H1 (cell line): ENCODE measurements around the gene ATP13A3. TPM values are rescaled to one million over a fixed set of nuclear protein-coding genes. Genes with fewer than 3 reads are reported as not detected.

Experiments
- CTCF ChIA-PET: fragments of 300-600 bp; sonication (Branson Sonifier 250); formaldehyde crosslinking; loops from one replicate; lab custom pipeline; 2021; ENCODE audit not compliant: partially characterized antibody; lab: Charles Lee
- POLR2A ChIA-PET: fragments of 300-600 bp; sonication (Branson Sonifier 250); formaldehyde crosslinking; loops from one replicate; lab custom pipeline; 2021; ENCODE audit warnings: inconsistent platforms; ENCODE audit not compliant: partially characterized antibody; lab: Charles Lee
- DNase-seq, 2 experiments: peaks; one replicate each; pipeline versions ENCODE4 v3.0.0 to v3.0.0-alpha.2; 2010 to 2022; ENCODE audit warnings: low spot score in 2 of 2, low read depth in 1 of 2, mixed read lengths in 1 of 2
- FAIRE-seq: peaks from 2 replicates; lab custom pipeline; 2011; peaks lifted over from hg19 to GRCh38; lab: Jason Lieb, UNC
- H2AFZ ChIP-seq: 2 replicates; pipeline ENCODE4 v1.8.1; 2012; ENCODE audit warnings: low read length, inconsistent platforms
- H2AK5ac ChIP-seq: 2 replicates; pipeline ENCODE4 v1.6.1; 2013; ENCODE audit warnings: low read depth, low read length
- H2BK120ac ChIP-seq: replicated peaks from 2 replicates; pipeline ENCODE3; 2013; ENCODE audit warnings: low read depth, low read length, inconsistent platforms
- H2BK12ac ChIP-seq: 2 replicates; pipeline ENCODE4 v1.6.1; 2013; ENCODE audit warnings: low read depth, low read length
- H2BK15ac ChIP-seq: 2 replicates; pipeline ENCODE4 v1.6.1; 2013; ENCODE audit warnings: low read length
- H2BK20ac ChIP-seq: 2 replicates; pipeline ENCODE4 v1.6.1; 2013; ENCODE audit warnings: low read length
- H2BK5ac ChIP-seq: 2 replicates; pipeline ENCODE4 v1.6.1; 2013; ENCODE audit warnings: low read depth, low read length
- H3K14ac ChIP-seq: 2 replicates; pipeline ENCODE4 v1.6.1; 2013; ENCODE audit warnings: inconsistent platforms; ENCODE audit not compliant: insufficient read length
- H3K18ac ChIP-seq: 2 replicates; pipeline ENCODE4 v1.6.1; 2013; ENCODE audit warnings: low read length; ENCODE audit errors: extremely low read depth
- H3K23ac ChIP-seq: 2 replicates; pipeline ENCODE4 v1.6.1; 2013; ENCODE audit warnings: inconsistent platforms; ENCODE audit not compliant: insufficient read length
- H3K23me2 ChIP-seq: 2 replicates; pipeline ENCODE4 v1.6.1; 2013; ENCODE audit warnings: low read depth, low read length
- H3K27ac ChIP-seq: 2 replicates; pipeline ENCODE4 v1.6.1; 2011; ENCODE audit warnings: low read depth, low read length, inconsistent platforms
- H3K27me3 ChIP-seq, 4 experiments: replicated peaks in 1 of 4; 1 replicate in 1 of 4; 2 replicates in 3 of 4; pipeline versions ENCODE4 v1.6.1 to v1.8.1; 2011 to 2013; ENCODE audit warnings: low read length in 3 of 4, mild to moderate bottlenecking in 3 of 4, inconsistent platforms in 2 of 4, mixed read lengths in 2 of 4, moderate library complexity in 1 of 4; ENCODE audit not compliant: control insufficient read depth in 3 of 4, insufficient read depth in 3 of 4; ENCODE audit errors: extremely low read depth in 1 of 4
- H3K36me3 ChIP-seq, 4 experiments: 2 replicates each; pipeline versions ENCODE4 v1.6.1 to v1.8.1; 2011 to 2013; ENCODE audit warnings: mild to moderate bottlenecking in 4 of 4, low read length in 3 of 4, moderate library complexity in 2 of 4, control low read depth in 1 of 4, inconsistent platforms in 1 of 4; ENCODE audit not compliant: insufficient read depth in 4 of 4, control insufficient read depth in 2 of 4
- H3K4ac ChIP-seq: replicated peaks from 2 replicates; pipeline ENCODE3; 2013; ENCODE audit warnings: low read length, low read depth, mixed read lengths, inconsistent platforms; ENCODE audit not compliant: insufficient read length
- H3K4me1 ChIP-seq, 4 experiments: replicated peaks in 1 of 4; 1 replicate in 1 of 4; 2 replicates in 3 of 4; pipeline versions ENCODE4 v1.6.1 to v1.8.1; 2011 to 2013; ENCODE audit warnings: low read length in 3 of 4, inconsistent platforms in 2 of 4, mixed read lengths in 1 of 4; ENCODE audit not compliant: insufficient read depth in 4 of 4, control insufficient read depth in 3 of 4
- H3K4me2 ChIP-seq, 2 experiments: 2 replicates each; pipeline versions ENCODE4 v1.6.1 to v1.8.1; 2011 to 2013; ENCODE audit warnings: low read depth in 2 of 2, low read length in 2 of 2, control low read depth in 1 of 2, inconsistent platforms in 1 of 2, mild to moderate bottlenecking in 1 of 2; ENCODE audit not compliant: insufficient read depth in 1 of 2
- H3K4me3 ChIP-seq, 4 experiments: fragments of 200-600, 300-600 bp in 1 of 4; sonication (generic), shearing (Covaris generic), sonication (Bioruptor Twin) in 1 of 4; 2 replicates each; pipeline versions ENCODE4 v1.5.1 to v1.8.1; 2011 to 2016; ENCODE audit warnings: low read length in 4 of 4, low read depth in 3 of 4, control low read depth in 2 of 4, inconsistent platforms in 2 of 4, mild to moderate bottlenecking in 2 of 4, mixed read lengths in 1 of 4, moderate library complexity in 1 of 4; ENCODE audit not compliant: insufficient read depth in 2 of 4; ENCODE audit errors: extremely low read depth in 1 of 4
- H3K56ac ChIP-seq: replicated peaks from 2 replicates; pipeline ENCODE3; 2013; ENCODE audit warnings: low read depth, mild to moderate bottlenecking, mixed read lengths, low read length, inconsistent platforms; ENCODE audit not compliant: insufficient read length
- H3K79me1 ChIP-seq: 2 replicates; pipeline ENCODE4 v1.6.1; 2013; ENCODE audit warnings: low read depth, low read length, control low read depth
- H3K79me2 ChIP-seq, 2 experiments: 2 replicates each; pipeline versions ENCODE4 v1.6.1 to v1.8.1; 2012 to 2013; ENCODE audit warnings: low read length in 2 of 2, mild to moderate bottlenecking in 2 of 2, inconsistent platforms in 1 of 2; ENCODE audit not compliant: insufficient read depth in 2 of 2, control insufficient read depth in 1 of 2
- H3K9ac ChIP-seq, 4 experiments: replicated peaks in 1 of 4; 1 replicate in 1 of 4; 2 replicates in 3 of 4; pipeline versions ENCODE4 v1.6.1 to v1.8.1; 2011 to 2013; ENCODE audit warnings: low read depth in 3 of 4, low read length in 3 of 4, control low read depth in 2 of 4, mild to moderate bottlenecking in 2 of 4, moderate library complexity in 2 of 4, inconsistent platforms in 1 of 4; ENCODE audit errors: extremely low read depth in 1 of 4
- H3K9me3 ChIP-seq, 2 experiments: 2 replicates each; pipeline versions ENCODE4 v1.6.1 to v1.8.1; 2012 to 2013; ENCODE audit warnings: mild to moderate bottlenecking in 2 of 2, moderate library complexity in 2 of 2, control low read depth in 1 of 2, inconsistent platforms in 1 of 2, low read depth in 1 of 2, low read length in 1 of 2, mixed read lengths in 1 of 2; ENCODE audit not compliant: insufficient read depth in 2 of 2
- H4K20me1 ChIP-seq, 2 experiments: replicated peaks in 1 of 2; 2 replicates each; pipeline versions ENCODE3 to v1.8.1; 2011 to 2013; ENCODE audit warnings: inconsistent platforms in 2 of 2, low read length in 2 of 2, mild to moderate bottlenecking in 1 of 2; ENCODE audit not compliant: insufficient read depth in 2 of 2, control insufficient read depth in 1 of 2
- H4K5ac ChIP-seq: 2 replicates; pipeline ENCODE4 v1.6.1; 2013; ENCODE audit warnings: low read length, low read depth, mixed read lengths, inconsistent platforms; ENCODE audit not compliant: insufficient read length
- H4K8ac ChIP-seq: 2 replicates; pipeline ENCODE4 v1.8.0; 2013; ENCODE audit warnings: mild to moderate bottlenecking, moderate library complexity, low read length, inconsistent platforms; ENCODE audit not compliant: insufficient read depth; ENCODE audit errors: extremely low read depth
- H4K91ac ChIP-seq: replicated peaks from 2 replicates; pipeline ENCODE3; 2013; ENCODE audit warnings: low read length, mixed read lengths, inconsistent platforms; ENCODE audit not compliant: insufficient read length
- BACH1 ChIP-seq: IDR thresholded peaks from 2 replicates; pipeline ENCODE4 v1.6.1; 2012; ENCODE audit warnings: low read length, improper control_type of control experiment
- CHD2 ChIP-seq: IDR thresholded peaks from 2 replicates; pipeline ENCODE4 v1.6.1; 2012; ENCODE audit warnings: low read length, improper control_type of control experiment
- JUND ChIP-seq: IDR thresholded peaks from 2 replicates; pipeline ENCODE4 v1.6.1; 2011; ENCODE audit warnings: mild to moderate bottlenecking, improper control_type of control experiment, low read length
- KDM1A ChIP-seq: fragments of 200-600, 300-600 bp; sonication (generic); IDR thresholded peaks from 2 replicates; pipeline ENCODE4 v1.7.1; 2016; ENCODE audit warnings: mild to moderate bottlenecking, low read length, borderline replicate concordance
- PHF8 ChIP-seq: fragments of 200-600 bp; sonication (generic); conservative IDR thresholded peaks from 2 replicates; pipeline ENCODE4 v1.7.1; 2012; ENCODE audit warnings: low read depth, mild to moderate bottlenecking, inconsistent platforms, low read length, moderate library complexity
- RAD21 ChIP-seq, 2 experiments: IDR thresholded peaks in 1 of 2; conservative IDR thresholded peaks in 1 of 2; 2 replicates each; pipeline ENCODE4 v1.6.1; 2011; ENCODE audit warnings: low read depth in 2 of 2, low read length in 2 of 2, improper control_type of control experiment in 1 of 2, inconsistent platforms in 1 of 2, mild to moderate bottlenecking in 1 of 2, moderate library complexity in 1 of 2
- SUZ12 ChIP-seq: fragments of 200-600 bp; sonication (generic); IDR thresholded peaks from 2 replicates; pipeline ENCODE4 v1.6.1; 2012; ENCODE audit warnings: mild to moderate bottlenecking, inconsistent platforms, low read length, moderate library complexity, mixed read lengths
- TEAD4 ChIP-seq: IDR thresholded peaks from 2 replicates; pipeline ENCODE4 v1.6.1; 2012; ENCODE audit warnings: low read depth, low read length, inconsistent platforms, mixed read lengths
- WGBS, 2 experiments: shearing (Covaris generic) in 1 of 2; methylation state at CpG; one replicate each; pipeline versions ENCODE4 v1.1.6 to v1.1.7; 2013 to 2015; ENCODE audit warnings: low lambda C conversion rate in 2 of 2, mixed read lengths in 2 of 2, inconsistent platforms in 1 of 2, low coverage in 1 of 2, missing lambda C conversion rate in 1 of 2; ENCODE audit not compliant: insufficient replicate concordance in 2 of 2, insufficient coverage in 1 of 2, insufficient read length in 1 of 2; ENCODE audit errors: extremely low coverage in 1 of 2, missing lambda C conversion rate in 1 of 2; 5-methylcytosine and 5-hydroxymethylcytosine counted together
- polyA plus RNA-seq, 7 experiments: library from polyadenylated mRNA; depleted of rRNA in 3 of 7; stranded (reverse) in 5 of 7; unstranded in 2 of 7; fragments of >200 nt in 5 of 7; fragments of 200-250 nt in 2 of 7; gene quantifications; 1 replicate in 5 of 7; 2 replicates in 1 of 7; 4 replicates in 1 of 7; pipeline versions ENCODE4 v1.2.1 to v1.2.3, GENCODE V29; 2011 to 2013; ENCODE audit warnings: missing spikeins in 2 of 7, mixed read lengths in 2 of 7
- total RNA-seq: library from RNA; stranded (reverse); fragmentation: NEBNext Ultra II Directional; extraction: Animal tissue kit (Norgen Biotek cat#: 25700); gene quantifications from 2 replicates; pipeline ENCODE4 v1.2.1, GENCODE V29; 2021

Gene ATP13A3
- total and polyA plus RNA-seq, 2 of the 8 experiments (the other 6 are each of a cell fraction or from before 2014, with no cell fraction given), result 18.6 to 92.2 TPM

DNA sequence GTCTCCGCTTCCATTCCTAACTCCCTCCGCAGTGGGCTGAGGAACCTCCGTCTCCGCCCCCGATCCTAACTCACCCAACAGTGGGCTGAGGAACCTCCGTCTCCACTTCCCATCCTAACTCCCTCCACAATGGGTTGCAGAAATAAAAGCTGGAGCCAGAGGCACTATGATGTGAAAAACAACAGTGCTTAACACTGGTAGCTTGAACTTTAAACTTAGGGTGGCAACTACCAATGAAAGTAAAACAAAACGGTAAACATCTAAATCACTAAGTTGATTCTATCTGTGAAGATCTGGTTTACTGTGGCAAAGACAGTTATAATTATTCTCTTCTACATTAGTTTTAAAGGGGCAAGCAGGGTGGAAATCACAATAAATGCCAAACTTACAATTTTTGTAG lies 61.8 kb downstream of the ATP13A3 start:
- H3K4ac ChIP-seq, result no peak overlapping the region
- H2AFZ ChIP-seq, result no peak overlapping the region
- H2BK5ac ChIP-seq, result no peak overlapping the region
- H2BK120ac ChIP-seq, result no peak overlapping the region
- H2AK5ac ChIP-seq, result no peak overlapping the region
- no peak overlapping the region for H3K18ac ChIP-seq
- no peak overlapping the region for H3K4me2 ChIP-seq
- ChIA-PET POLR2A (interaction anchor here (0.9 kb wide), 1 partner anchor 16 kb away, joined by 3 read pairs; no protein-coding TSS in a partner anchor), CTCF (no interaction called here)
- no peak overlapping the region for H3K9ac ChIP-seq
- no peak overlapping the region for H3K4me3 ChIP-seq
- H3K9me3 ChIP-seq, result no peaks in the 10 kb centered on the region
- H4K8ac ChIP-seq, result no peak overlapping the region
- no peak overlapping the region for H3K23ac ChIP-seq
- 94% methylated on average over 7 of the region's 7 CpGs; no CpG with 5 or more reads in 1 of the 2 experiments for WGBS, 2 experiments
- H3K4me1 ChIP-seq, result no peaks in the 10 kb centered on the region; a peak in 1 of 7 replicates
- no peak overlapping the region for H2BK12ac ChIP-seq
- H4K20me1 ChIP-seq, result no peaks in the 10 kb centered on the region
- TF ChIP-seq SUZ12 (no peak), RAD21 (IDR thresholded peaks at IDR 0.05 in 1 of 2, conservative IDR thresholded peaks at IDR 0.05 in 1 of 2; ENCODE audit: low read depth in 2 of 2, low read length in 2 of 2) (no peak), CHD2 (no peak), JUND (no peak), BACH1 (no peak), TEAD4 (no peak), KDM1A (no peak), PHF8 (no peak)
- no peak overlapping the region for H4K5ac ChIP-seq
- no peak overlapping the region for H2BK15ac ChIP-seq
- no peak overlapping the region for H3K14ac ChIP-seq
- no peak overlapping the region for H3K27ac ChIP-seq
- no peaks in the 10 kb centered on the region for H3K27me3 ChIP-seq
- no peak overlapping the region for H3K56ac ChIP-seq
- no peak overlapping the region for H4K91ac ChIP-seq
- H3K79me1 ChIP-seq, result no peaks in the 10 kb centered on the region
- H3K79me2 ChIP-seq, result no peaks in the 10 kb centered on the region
- no peaks in the 10 kb centered on the region for H3K23me2 ChIP-seq
- H2BK20ac ChIP-seq, result no peak overlapping the region
- DNase-seq (no peak), FAIRE-seq (no peak)
- H3K36me3 ChIP-seq, result peaks cover 8 to 54% (median 28%) of the 10 kb centered on the region in 4 experiments; a peak in 7 of 8 replicates
